HG03196 (cell line): ENCODE data around the gene FAAP24.
"Not testable (repeated sequence)": the region's sequence is repeated elsewhere in the genome, so short reads cannot be mapped to it uniquely, and the experiment has no call there.

Experiments used
- ATAC-seq: cut with Tn5 transposase; IDR thresholded peaks from one replicate; pipeline ENCODE4 v1.9.1; 2021; ENCODE audit not compliant: unreplicated experiment

FAAP24 gene

DNA sequence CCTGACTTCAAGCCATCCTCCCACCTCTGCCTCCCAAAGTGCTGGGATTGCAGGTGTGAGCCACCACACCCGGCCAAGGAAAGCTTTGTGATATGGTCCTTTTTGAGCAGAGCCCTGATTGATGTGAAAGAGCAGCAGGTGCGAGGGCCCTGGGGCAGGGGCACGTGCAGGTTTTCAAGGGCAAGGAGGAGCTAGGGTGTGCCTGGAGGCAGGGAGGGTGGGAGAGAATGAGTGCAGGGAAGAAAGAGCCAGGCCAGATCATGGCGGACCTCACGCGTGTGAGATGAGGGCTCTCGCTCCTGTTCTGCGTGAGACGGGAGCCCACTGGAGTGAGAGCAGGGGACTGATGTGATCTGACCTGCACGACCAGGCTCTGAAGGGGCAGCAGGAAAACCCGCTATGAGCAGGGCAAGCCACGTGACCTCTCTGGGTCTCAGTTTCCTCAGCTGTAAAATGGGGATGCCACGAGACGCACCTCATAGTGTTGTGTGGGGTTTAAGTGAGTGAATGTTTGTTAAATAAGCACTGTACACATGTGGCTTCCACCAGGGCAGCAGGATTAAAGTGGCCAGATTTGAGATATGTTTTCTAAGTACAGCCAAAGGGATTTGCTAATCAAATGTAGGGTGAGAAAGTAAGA is 25.8 kb downstream of the FAAP24 start:
- ATAC-seq = no peak

DNA sequence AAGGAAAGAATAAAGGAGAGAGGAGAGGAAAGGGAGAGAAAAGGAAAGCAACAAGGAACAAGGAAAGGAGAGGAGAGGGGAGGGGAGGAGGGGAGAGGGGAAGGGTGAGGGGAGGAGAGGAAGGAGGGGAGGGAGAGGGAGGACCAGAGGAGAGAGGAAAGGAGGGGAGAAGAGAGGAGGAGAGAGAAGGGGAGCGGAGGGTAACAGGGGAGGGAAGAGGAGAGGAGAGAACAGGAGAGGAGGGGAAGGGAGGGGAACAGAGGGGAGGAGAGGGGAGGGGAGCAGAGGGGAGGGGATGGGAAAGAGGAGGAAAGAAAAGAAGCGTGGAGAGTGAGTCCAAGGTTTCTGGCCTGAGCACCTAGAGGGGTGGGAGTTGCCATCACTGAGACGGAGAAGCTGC is 26.7 kb downstream of the FAAP24 start:
- ATAC-seq = no peak

DNA sequence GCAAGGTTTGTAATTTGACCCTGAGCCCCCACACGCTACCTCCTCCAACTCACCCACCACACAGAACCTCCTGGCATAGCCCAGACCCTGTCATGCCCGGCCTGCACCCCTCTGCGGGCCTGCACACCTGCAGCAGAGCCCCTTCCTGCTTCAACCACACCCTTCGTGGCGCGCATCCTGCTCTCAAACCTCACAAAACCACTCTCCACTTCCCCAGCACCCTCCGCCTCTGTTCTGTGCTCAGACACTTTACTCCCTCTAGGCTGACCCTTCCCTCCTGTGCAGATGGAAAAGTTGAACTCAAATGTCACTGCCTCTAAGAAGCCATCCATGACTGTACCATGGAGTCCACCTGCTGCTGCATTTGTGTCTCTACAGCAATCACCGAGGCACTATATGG is 28.5 kb downstream of the FAAP24 start:
- no peak for ATAC-seq

DNA sequence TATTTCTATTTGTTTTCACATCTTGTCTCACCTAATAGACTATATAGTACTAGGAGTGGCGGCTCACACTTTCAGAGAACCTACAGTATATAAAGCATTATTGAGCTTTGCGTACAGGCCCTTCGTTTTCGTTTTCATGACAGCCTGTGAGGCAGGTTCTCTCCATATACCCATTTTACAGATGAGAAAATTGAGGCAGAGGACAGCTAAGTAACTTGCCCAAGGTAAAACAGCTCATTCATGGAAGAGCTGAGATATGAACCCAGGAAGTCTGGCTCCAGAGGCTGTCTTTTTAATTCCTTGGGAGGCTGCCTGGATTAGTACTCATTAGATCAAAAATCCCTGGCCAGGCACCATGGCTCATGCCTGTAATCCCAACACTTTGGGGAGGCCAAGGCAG is 28.9 kb downstream of the FAAP24 start:
- no peak for ATAC-seq

GRCh38 chr19:33002126-33002865 is 30.3 kb downstream of the FAAP24 start:
- ATAC-seq = not testable (repeated sequence)

- ATAC-seq = not testable (repeated sequence)
Observed at GRCh38 chr19:33003424-33004024, 31.5 kb downstream of the FAAP24 start.

GRCh38 chr19:33005440-33005839 is 33.4 kb downstream of the FAAP24 start:
- ATAC-seq = no peak

DNA sequence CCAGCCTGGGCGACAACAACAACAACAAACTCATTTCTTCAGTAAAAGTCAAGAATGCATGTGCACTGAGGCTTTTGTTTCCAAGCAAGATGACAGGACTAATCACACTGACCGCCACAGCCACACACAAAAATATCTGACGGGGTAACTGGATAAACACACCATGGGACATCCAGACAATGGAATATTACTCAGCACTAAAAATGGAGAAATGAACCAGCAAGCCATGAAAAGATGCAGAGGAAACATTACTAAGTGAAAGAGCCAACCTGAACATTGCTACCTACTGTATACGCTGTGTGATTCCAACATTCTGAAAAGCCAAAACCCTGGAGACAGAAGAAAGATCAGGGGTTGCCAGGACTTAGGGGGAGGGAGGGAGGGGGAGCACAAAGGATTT is 36.7 kb downstream of the FAAP24 start:
- ATAC-seq = no peak

DNA sequence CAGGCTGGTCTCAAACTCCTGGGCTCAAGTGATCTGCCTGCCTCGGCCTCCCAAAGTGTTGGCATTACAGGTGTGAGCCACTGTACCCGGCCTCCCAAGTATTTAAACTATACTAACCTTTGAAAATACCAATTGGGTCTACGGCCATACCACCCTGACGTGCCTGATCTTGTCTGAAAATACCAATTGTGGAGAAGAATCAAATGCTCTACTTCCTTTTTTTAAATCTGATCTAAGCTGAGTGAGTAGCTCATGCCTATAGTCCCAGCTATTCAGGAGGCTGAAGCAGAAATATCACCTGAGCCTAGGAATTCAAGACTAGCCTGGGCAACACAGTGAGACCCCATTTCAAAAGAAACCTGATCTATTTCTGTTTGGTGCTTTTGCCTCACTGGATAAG is 38.8 kb downstream of the FAAP24 start:
- not testable (repeated sequence) for ATAC-seq

- no peak for ATAC-seq
Observed at GRCh38 chr19:33022472-33023116, 50.6 kb downstream of the FAAP24 start.

DNA sequence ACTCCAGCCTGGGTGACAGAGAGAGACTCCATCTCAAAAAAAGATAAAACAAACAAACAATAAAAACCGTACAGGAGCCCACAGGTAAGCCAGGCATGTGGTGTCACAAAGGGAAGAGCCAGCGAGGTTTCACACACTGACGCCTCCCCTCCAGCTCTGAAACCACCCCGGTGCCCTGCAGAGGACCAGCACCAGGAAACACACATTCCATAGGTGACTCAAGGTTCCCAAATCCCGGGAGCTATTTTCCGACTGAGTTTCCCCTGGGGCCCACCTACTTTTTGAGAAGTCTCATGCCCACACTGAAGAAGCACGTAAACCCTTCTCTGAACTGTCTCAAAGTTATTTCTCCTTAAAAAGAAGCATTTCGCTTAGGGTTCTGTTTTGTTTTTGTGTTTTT is 52.4 kb downstream of the FAAP24 start:
- ATAC-seq = no peak

GRCh38 chr19:33025468-33026238 is 53.6 kb downstream of the FAAP24 start:
- ATAC-seq = not testable (repeated sequence)

DNA sequence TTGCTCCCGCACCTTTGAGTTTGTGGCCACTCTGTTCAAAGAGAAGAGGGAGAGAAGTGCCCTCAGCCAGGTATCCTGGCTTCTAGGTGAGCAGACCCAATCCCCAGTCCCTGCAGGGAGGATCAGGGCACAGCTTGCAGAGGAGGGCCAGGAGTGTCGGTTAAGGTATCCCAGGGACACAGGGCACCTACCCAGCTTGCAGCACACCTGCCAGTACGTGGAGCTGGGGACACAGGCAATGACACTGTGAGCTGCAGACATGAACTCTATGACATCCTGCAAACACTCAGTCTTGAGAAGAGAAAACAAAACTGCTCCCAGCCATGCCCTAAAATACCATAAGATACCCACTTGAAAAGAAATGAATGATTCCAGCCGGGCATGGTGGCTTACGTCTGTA is 54.6 kb downstream of the FAAP24 start:
- not testable (repeated sequence) for ATAC-seq
